Osteocyte (in vitro differentiated cells): ENCODE data around the gene AUP1. TPM values are rescaled to one million over a fixed set of nuclear protein-coding genes. Genes with fewer than 3 reads are reported as not detected.

Experiments
- DNase-seq: peaks from one replicate; pipeline ENCODE4 v3.0.0; 2021; ENCODE audit warnings: mixed read lengths; ENCODE audit not compliant: unreplicated experiment; ENCODE audit errors: extremely low spot score
- H3K27ac Mint-ChIP-seq: one replicate; pipeline ENCODE4 v1.8.0; 2021; ENCODE audit warnings: mild to moderate bottlenecking, mixed read lengths; ENCODE audit not compliant: unreplicated experiment
- H3K27me3 Mint-ChIP-seq: one replicate; pipeline ENCODE4 v1.8.0; 2021; ENCODE audit warnings: mixed read lengths; ENCODE audit not compliant: unreplicated experiment
- H3K36me3 Mint-ChIP-seq: one replicate; pipeline ENCODE4 v1.8.0; 2021; ENCODE audit warnings: mixed read lengths; ENCODE audit not compliant: unreplicated experiment
- H3K4me1 Mint-ChIP-seq: one replicate; pipeline ENCODE4 v1.8.0; 2021; ENCODE audit warnings: mixed read lengths; ENCODE audit not compliant: unreplicated experiment
- H3K4me3 Mint-ChIP-seq: one replicate; pipeline ENCODE4 v1.8.0; 2021; ENCODE audit warnings: mild to moderate bottlenecking, moderate library complexity, mixed read lengths; ENCODE audit not compliant: unreplicated experiment
- H3K9me3 Mint-ChIP-seq: one replicate; pipeline ENCODE4 v1.8.0; 2021; ENCODE audit warnings: mixed read lengths; ENCODE audit not compliant: unreplicated experiment
- total RNA-seq: library from RNA; stranded (reverse); gene quantifications from 2 replicates; pipeline ENCODE4 v1.2.1, GENCODE V29; 2021
- TF ChIP-seq, protein P1 (sequence below): fragments of 200-600 bp; sonication (generic); IDR thresholded peaks from 2 replicates; pipeline ENCODE4 v1.5.0; 2021; ENCODE audit warnings: antibody characterized with exemption, mild to moderate bottlenecking, moderate library complexity

AUP1 gene
- total RNA-seq, 1 donor from 2014 or later = 96.3 TPM

GRCh38 chr2:74553892-74554819 is 24.6 kb upstream of the AUP1 start, which contains the start of the genes DOK1 and LOXL3:
Gene DOK1, plus strand, starts transcription at chr2:74554720. Its CDS starts 35 bp downstream, at chr2:74554755.
Gene LOXL3, minus strand, starts transcription at chr2:74553942. Its CDS starts 1,308 bp downstream, at chr2:74552634.
- DNase-seq = peak; percentile 94
- TF ChIP-seq, protein P1, sequence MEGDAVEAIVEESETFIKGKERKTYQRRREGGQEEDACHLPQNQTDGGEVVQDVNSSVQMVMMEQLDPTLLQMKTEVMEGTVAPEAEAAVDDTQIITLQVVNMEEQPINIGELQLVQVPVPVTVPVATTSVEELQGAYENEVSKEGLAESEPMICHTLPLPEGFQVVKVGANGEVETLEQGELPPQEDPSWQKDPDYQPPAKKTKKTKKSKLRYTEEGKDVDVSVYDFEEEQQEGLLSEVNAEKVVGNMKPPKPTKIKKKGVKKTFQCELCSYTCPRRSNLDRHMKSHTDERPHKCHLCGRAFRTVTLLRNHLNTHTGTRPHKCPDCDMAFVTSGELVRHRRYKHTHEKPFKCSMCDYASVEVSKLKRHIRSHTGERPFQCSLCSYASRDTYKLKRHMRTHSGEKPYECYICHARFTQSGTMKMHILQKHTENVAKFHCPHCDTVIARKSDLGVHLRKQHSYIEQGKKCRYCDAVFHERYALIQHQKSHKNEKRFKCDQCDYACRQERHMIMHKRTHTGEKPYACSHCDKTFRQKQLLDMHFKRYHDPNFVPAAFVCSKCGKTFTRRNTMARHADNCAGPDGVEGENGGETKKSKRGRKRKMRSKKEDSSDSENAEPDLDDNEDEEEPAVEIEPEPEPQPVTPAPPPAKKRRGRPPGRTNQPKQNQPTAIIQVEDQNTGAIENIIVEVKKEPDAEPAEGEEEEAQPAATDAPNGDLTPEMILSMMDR = no peak
- H3K4me1 Mint-ChIP-seq = peaks cover 45% of the 10 kb centered on the region
- H3K9me3 Mint-ChIP-seq = no peaks in the 10 kb centered on the region
- H3K36me3 Mint-ChIP-seq = peaks cover 9% of the 10 kb centered on the region
- peak within 1 kb of the TSS; percentile 95 for H3K27ac Mint-ChIP-seq
- peak within 1 kb of the TSS; percentile 91 for H3K4me3 Mint-ChIP-seq
- H3K27me3 Mint-ChIP-seq = no peaks in the 10 kb centered on the region

DNA sequence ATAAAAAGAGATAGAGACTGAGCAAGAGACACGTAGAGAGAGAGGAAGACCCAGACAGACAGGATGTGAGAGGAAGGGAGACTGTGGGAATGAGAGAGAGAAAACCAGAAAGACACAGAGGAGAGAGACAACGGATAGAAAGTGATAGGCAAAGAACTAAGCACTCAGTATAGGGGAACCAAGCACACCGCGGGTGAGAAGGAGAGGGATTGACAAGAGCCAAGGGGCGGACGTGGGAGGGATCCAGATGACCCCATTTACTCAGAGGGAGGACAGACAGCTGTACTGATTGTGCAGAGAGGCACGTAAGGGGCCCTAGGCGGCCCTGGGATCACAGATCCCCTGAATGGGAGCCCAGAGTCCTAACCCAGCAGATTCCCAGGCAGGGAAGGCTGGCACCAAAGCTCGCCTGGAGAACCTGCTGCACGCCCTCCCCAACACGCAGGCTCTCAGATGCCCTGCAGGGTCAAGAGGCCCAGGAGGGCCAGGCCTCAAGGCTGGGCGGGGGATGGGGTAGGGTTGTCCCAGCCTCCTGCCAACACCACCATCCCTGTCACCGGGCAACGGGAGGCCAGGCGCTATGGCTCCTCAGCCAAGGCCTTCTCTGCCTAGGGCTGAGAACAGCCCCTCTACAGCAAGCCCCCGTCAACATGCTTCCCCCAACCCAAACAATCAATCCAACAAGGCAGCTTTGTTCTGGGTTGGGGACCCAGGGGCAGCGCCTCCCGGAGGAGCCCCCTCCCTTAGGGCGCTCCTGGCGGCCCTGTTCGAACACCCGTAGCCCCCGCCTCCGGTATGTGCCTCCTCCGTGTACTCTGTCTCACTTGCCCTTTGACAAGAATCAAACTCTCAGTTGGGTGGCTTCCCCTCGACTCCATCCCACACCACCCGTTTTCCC is 23.7 kb upstream of the AUP1 start:
- H3K27me3 Mint-ChIP-seq = no peaks in the 10 kb centered on the region
- TF ChIP-seq, protein P1 = no peak
- no peaks in the 10 kb centered on the region for H3K9me3 Mint-ChIP-seq
- H3K4me3 Mint-ChIP-seq = peak overlapping the region; percentile 91
- no peak for DNase-seq
- peak overlapping the region; percentile 95 for H3K27ac Mint-ChIP-seq
- H3K36me3 Mint-ChIP-seq = peaks cover 9% of the 10 kb centered on the region
- H3K4me1 Mint-ChIP-seq = peaks cover 49% of the 10 kb centered on the region

DNA sequence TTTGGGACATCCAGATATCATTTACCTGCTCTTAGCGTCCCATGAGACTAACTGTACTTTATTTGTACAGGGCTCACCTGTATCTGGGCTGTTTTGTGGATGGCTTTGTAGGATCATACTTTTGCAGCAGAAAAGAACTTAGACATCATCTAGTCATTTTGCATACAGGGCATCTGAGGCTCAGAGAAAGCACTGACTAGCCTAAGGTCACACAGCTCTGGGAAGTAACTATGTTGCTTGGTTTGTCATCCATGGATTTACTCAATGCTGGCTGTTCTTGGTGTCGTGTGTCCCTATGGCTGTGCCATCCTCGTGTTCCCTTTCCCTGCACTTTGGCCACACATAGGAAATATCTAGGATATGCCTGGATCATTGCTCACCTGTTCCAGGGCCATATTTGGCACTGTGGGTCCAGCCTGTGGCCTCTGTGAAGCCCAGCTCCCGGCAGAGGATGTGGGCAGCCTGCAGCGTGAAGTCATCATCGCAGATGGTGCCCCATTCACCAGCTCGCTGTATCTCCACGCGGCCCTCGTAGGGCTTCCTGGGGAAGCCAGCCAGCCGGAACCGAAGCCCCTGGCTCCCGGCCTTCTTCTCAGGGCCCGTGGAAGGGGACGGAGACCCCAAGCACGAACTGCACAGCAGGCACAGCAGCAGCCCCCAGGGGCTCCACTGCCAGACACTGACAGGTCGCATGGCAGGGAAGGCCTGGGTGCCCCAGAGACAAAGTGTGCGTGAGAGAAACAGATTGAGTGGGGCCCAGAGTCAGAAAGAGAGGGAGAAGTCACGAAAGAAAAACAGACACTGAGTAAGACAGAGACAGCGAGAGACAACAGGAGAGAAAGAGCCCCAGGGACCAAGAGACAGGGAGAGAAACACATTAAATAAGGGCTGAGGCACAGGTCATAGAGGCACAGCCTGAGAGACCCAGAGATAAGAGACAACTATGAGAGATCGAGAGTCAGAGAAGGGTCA is 22.7 kb upstream of the AUP1 start:
- H3K27me3 Mint-ChIP-seq = no peaks in the 10 kb centered on the region
- peaks cover 9% of the 10 kb centered on the region for H3K36me3 Mint-ChIP-seq
- DNase-seq = no peak
- peaks cover 54% of the 10 kb centered on the region for H3K4me1 Mint-ChIP-seq
- peak overlapping the region; percentile 95 for H3K27ac Mint-ChIP-seq
- no peaks in the 10 kb centered on the region for H3K9me3 Mint-ChIP-seq
- TF ChIP-seq, protein P1 = no peak
- H3K4me3 Mint-ChIP-seq = peak overlapping the region; percentile 91

GRCh38 chr2:74551530-74551929 is 22.0 kb upstream of the AUP1 start:
- no peaks in the 10 kb centered on the region for H3K9me3 Mint-ChIP-seq
- H3K4me1 Mint-ChIP-seq = peaks cover 54% of the 10 kb centered on the region
- peaks cover 9% of the 10 kb centered on the region for H3K36me3 Mint-ChIP-seq
- H3K27ac Mint-ChIP-seq = peak overlapping the region; percentile 95
- H3K27me3 Mint-ChIP-seq = no peaks in the 10 kb centered on the region
- DNase-seq = no peak
- H3K4me3 Mint-ChIP-seq = peak overlapping the region; percentile 52
- TF ChIP-seq, protein P1 = no peak
